Measurements from ENCODE around the gene TENM3.

DNA sequence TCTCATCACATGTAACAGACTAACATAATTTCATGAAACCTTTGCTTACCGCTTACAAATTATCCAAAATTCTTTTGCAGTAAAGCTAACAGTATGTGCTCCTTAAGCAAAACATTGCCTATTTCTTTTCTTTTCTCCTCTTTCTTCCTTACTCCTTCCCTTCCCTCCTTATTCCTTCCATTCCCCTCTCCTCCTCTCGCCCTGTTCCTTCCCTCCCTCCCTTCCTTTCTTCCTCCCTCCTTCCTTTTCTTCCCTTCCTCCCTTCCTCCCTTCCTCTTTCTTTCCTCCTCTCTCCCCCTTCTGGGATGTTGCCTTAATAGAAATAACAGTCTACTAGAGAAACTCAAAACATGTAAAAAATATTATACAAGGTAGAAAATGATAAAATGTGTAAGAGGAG lies 246.4 kb downstream of the TENM3 start:
- TF ChIP-seq, protein P1, sequence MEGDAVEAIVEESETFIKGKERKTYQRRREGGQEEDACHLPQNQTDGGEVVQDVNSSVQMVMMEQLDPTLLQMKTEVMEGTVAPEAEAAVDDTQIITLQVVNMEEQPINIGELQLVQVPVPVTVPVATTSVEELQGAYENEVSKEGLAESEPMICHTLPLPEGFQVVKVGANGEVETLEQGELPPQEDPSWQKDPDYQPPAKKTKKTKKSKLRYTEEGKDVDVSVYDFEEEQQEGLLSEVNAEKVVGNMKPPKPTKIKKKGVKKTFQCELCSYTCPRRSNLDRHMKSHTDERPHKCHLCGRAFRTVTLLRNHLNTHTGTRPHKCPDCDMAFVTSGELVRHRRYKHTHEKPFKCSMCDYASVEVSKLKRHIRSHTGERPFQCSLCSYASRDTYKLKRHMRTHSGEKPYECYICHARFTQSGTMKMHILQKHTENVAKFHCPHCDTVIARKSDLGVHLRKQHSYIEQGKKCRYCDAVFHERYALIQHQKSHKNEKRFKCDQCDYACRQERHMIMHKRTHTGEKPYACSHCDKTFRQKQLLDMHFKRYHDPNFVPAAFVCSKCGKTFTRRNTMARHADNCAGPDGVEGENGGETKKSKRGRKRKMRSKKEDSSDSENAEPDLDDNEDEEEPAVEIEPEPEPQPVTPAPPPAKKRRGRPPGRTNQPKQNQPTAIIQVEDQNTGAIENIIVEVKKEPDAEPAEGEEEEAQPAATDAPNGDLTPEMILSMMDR (conservative IDR thresholded peaks at IDR 0.05) = no peak
- no peak for TF ChIP-seq ZFX (IDR thresholded peaks at IDR 0.05)

Data from C4-2B (cell line).